CD4-positive, alpha-beta T cell (primary cell): ENCODE data around the gene TUBGCP6. TPM values are rescaled to one million over a fixed set of nuclear protein-coding genes. Genes with fewer than 3 reads are reported as not detected.
A peak's percentile ranks its signal among the peaks of the same experiment; 100 is the strongest.
"Not testable (repeated sequence)": the region's sequence is repeated elsewhere in the genome, so short reads cannot be mapped to it uniquely, and the experiment has no call there.

Experiments
- ATAC-seq: fragments of 200-7000 bp; cut with Tn5 transposase; one replicate; pipeline ENCODE4 v1.10.0; 2022; ENCODE audit warnings: mild to moderate bottlenecking; ENCODE audit not compliant: poor library complexity
- CTCF ChIA-PET: fragments of 350-600 bp; sonication (Branson Sonifier 250); formaldehyde crosslinking; loops from one replicate; lab custom pipeline; 2021; ENCODE audit warnings: antibody characterized with exemption, inconsistent platforms; lab: Charles Lee
- POLR2A ChIA-PET: fragments of 350-600 bp; sonication (Branson Sonifier 250); formaldehyde crosslinking; loops from one replicate; lab custom pipeline; 2021; ENCODE audit warnings: antibody characterized with exemption, inconsistent platforms; lab: Charles Lee
- DNase-seq, 14 experiments: peaks; one replicate each; pipeline ENCODE4 v3.0.0-alpha.2; 2013 to 2020; ENCODE audit warnings: mixed read lengths in 2 of 14
- H3K27ac ChIP-seq, 2 donors: one replicate each; pipeline versions ENCODE4 v1.5.1 to v1.7.0; 2013; ENCODE audit warnings: low read length in 2 of 2, low read depth in 1 of 2, mild to moderate bottlenecking in 1 of 2
- H3K27me3 ChIP-seq, 2 experiments: 1 replicate in 1 of 2; 2 replicates in 1 of 2; pipeline versions ENCODE4 v1.6.1 to v1.7.0; 2013; ENCODE audit warnings: low read length in 2 of 2, control low read depth in 1 of 2, mild to moderate bottlenecking in 1 of 2, moderate library complexity in 1 of 2; ENCODE audit not compliant: insufficient read depth in 2 of 2, control insufficient read depth in 1 of 2
- H3K36me3 ChIP-seq: one replicate; pipeline ENCODE4 v1.6.1; 2013; ENCODE audit warnings: low read length, control low read depth; ENCODE audit not compliant: insufficient read depth
- H3K4me1 ChIP-seq: one replicate; pipeline ENCODE4 v1.6.1; 2013; ENCODE audit warnings: low read length, control low read depth; ENCODE audit not compliant: insufficient read depth
- H3K4me3 ChIP-seq: one replicate; pipeline ENCODE4 v1.5.1; 2013; ENCODE audit warnings: mild to moderate bottlenecking, low read length, moderate library complexity
- H3K9me3 ChIP-seq, 2 experiments: 1 replicate in 1 of 2; 2 replicates in 1 of 2; pipeline versions ENCODE4 v1.6.1 to v1.7.0; 2013; ENCODE audit warnings: low read length in 2 of 2, mild to moderate bottlenecking in 2 of 2, control low read depth in 1 of 2, moderate library complexity in 1 of 2; ENCODE audit not compliant: control insufficient read depth in 1 of 2, insufficient read depth in 1 of 2
- H3K27ac Mint-ChIP-seq: one replicate; pipeline ENCODE4 v1.8.0; 2020; ENCODE audit warnings: mixed read lengths
- H3K27me3 Mint-ChIP-seq: one replicate; pipeline ENCODE4 v1.8.0; 2021; ENCODE audit warnings: mixed read lengths
- H3K36me3 Mint-ChIP-seq: one replicate; pipeline ENCODE4 v1.8.0; 2021; ENCODE audit warnings: low read depth, mixed read lengths
- H3K4me1 Mint-ChIP-seq: one replicate; pipeline ENCODE4 v1.8.0; 2021; ENCODE audit warnings: low read depth, mixed read lengths
- H3K4me3 Mint-ChIP-seq: one replicate; pipeline ENCODE4 v1.8.0; 2020; ENCODE audit warnings: mild to moderate bottlenecking, mixed read lengths
- H3K9me3 Mint-ChIP-seq: one replicate; pipeline ENCODE4 v1.8.0; 2020; ENCODE audit warnings: mixed read lengths
- CTCF ChIP-seq: fragments of 200-600 bp; IDR thresholded peaks from one replicate; pipeline ENCODE4 v1.8.0; 2022; ENCODE audit warnings: antibody characterized with exemption, mild to moderate bottlenecking
- intact Hi-C, 2 experiments: fragments of 100-400 bp; cut with DNase I in 1 of 2; cut with micrococcal nuclease in 1 of 2; formaldehyde crosslinking; loops; one replicate each; pipeline versions ENCODE4 v1.15.1 to v1.9.0; 2023 to 2025; cut with DNase I, micrococcal nuclease
- total RNA-seq, 174 experiments: library from RNA in 2 of 174; stranded (reverse) in 2 of 174; gene quantifications; one replicate each; pipeline ENCODE4 v1.2.3 and lab custom pipeline; 2021 to 2026

Gene TUBGCP6
- total RNA-seq, 2 experiments from 2014 or later: 124 to 126 TPM

DNA sequence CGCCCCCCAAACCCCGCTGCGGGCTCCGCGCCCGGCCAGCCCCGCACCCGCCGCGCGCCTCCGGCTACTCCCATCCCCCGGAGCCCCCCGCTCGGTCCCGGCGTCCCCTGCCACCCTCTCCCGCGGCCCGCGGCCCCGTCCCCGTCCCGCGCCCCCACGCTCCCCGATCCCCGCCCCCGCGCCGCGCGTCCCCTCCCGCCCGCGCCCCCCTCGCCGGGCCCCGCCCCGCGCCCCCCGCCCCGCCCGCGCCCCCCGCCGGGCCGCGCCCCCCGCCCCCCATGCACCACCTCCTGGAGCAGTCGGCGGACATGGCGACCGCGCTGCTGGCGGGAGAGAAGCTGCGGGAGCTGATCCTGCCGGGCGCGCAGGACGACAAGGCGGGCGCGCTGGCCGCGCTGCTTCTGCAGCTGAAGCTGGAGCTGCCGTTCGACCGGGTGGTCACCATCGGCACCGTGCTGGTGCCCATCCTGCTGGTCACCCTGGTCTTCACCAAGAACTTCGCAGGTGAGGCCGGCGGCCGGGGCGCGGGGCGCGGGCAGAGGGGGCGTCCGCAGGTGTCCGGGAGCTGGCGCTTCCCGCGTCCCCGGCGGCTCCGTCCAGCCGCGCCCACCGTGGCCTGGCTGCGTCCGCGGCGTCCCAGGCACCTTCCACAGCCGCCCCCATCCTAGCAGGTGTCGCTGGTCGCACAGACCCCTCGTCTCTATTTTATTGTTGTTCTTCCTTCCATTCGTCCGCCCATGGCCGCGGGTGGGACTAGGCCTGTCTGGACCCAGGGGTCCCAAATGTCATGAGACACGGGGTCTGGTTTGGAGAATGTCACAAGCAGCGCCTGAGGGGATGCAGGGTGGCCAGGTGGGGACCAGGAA lies 74.1 kb downstream of the TUBGCP6 start, which contains the start of gene PANX2:
Gene PANX2, plus strand, starts transcription at position 279 of the 866 bp plus-strand sequence. Its CDS starts 0 bp downstream, at position 279.
- H3K4me1 ChIP-seq: peaks cover 12% of the 10 kb centered on the region
- CTCF ChIA-PET: no interaction called here
- ATAC-seq: no peak

DNA sequence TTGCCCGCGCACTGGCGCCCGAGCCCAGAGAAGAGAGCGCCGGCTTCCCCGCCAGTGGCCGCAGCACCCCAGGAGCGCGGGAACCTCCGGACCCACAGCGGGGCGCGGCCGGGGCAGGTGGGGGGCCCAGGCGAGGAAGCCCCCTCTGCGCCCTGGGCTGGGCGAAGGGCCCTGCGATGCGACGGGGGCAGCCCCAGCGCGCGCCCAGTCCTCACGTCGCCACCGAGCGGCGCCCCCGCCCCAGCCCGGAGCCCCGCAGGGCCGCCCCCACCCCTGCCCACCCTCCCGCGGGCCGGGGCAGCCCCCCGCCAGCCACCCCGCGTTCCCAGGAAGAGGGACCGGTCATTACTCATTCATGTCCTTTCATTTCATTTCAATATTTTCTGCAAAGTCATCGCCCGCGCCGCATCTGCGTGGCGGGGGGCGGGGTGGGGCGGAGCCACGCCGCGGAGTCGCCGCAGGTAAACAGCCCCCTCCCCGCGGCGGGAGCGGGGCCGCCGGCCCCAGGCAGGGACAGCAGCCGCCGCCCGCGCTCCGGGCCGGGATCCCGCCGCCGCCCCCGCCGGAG lies 75.0 kb downstream of the TUBGCP6 start:
- Mint-ChIP-seq H3K4me3 (no peak overlapping the region), H3K36me3 (no peaks in the 10 kb centered on the region), H3K4me1 (peaks cover 10% of the 10 kb centered on the region), H3K27ac (no peak overlapping the region), H3K9me3 (no peaks in the 10 kb centered on the region), H3K27me3 (peaks cover 45% of the 10 kb centered on the region)
- Histone ChIP-seq H3K9me3 (peaks cover 0 to 24% of the 10 kb centered on the region in 2 experiments), H3K27me3 (peaks cover 29 to 39% of the 10 kb centered on the region in 2 experiments), H3K36me3 (no peaks in the 10 kb centered on the region), H3K4me3 (no peak overlapping the region), H3K4me1 (peaks cover 12% of the 10 kb centered on the region), H3K27ac (no peak overlapping the region)
- CTCF ChIA-PET: no interaction called here
- ATAC-seq: peak; percentile 68
- POLR2A ChIA-PET: no interaction called here
- intact Hi-C loops: loop anchor here in 1 of 2 experiments (5.0 kb wide), 1 partner anchor 37 kb away; no protein-coding TSS in a partner anchor
- peak in 5 of 14 experiments; percentile 30 to 55 (median 43) for DNase-seq
- no peak for TF ChIP-seq CTCF

More for the DNA sequence above, 74.1 kb downstream of the TUBGCP6 start, which contains the start of gene PANX2:
- Histone ChIP-seq H3K27ac (no peak within 1 kb of the TSS), H3K36me3 (no peaks in the 10 kb centered on the region), H3K9me3 (peaks cover 0 to 22% of the 10 kb centered on the region in 2 experiments), H3K4me3 (no peak within 1 kb of the TSS), H3K27me3 (peaks cover 29 to 39% of the 10 kb centered on the region in 2 experiments)
- intact Hi-C loops: loop anchor here in 1 of 2 experiments (5.0 kb wide), 1 partner anchor 37 kb away; no protein-coding TSS in a partner anchor
- H3K27ac Mint-ChIP-seq: no peak within 1 kb of the TSS
- peak within 1 kb of the TSS; percentile 70 for H3K4me3 Mint-ChIP-seq
- peaks cover 40% of the 10 kb centered on the region for H3K27me3 Mint-ChIP-seq
- peak in 1 of 14 experiments; percentile 25 for DNase-seq
- H3K9me3 Mint-ChIP-seq: no peaks in the 10 kb centered on the region
- H3K36me3 Mint-ChIP-seq: no peaks in the 10 kb centered on the region
- POLR2A ChIA-PET: interaction anchor here (1.4 kb wide), 1 partner anchor 19 kb away, joined by 3 read pairs; no protein-coding TSS in a partner anchor
- peaks cover 10% of the 10 kb centered on the region for H3K4me1 Mint-ChIP-seq
- no peak for TF ChIP-seq CTCF

DNA sequence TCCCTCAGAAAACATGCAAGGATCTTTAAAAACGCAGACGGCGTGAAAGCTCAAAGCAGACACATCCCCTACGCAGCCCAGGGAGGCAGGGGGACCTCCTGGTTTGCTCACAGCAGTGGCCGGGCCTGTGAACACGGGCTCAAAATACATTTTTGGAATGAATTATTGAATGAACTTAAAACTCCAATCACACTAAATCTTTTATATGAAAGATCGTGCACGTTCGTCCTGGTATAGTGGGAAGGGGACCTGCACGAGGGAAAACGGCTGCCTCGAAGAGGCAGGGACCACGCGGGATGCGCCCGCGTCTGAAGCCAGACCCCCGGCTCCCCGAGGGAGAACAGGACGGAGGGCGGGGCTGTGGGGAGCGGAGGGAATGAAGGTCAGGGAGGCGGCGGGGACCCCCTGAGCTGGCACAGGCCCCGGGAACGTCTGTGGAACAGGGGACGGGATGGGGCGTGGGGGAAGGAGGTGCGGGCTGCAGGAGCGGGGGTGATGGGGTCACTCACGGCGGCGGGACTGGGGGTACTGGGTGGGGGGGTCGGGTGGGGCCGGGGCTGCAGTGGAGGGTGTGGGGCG lies 75.6 kb downstream of the TUBGCP6 start:
- ATAC-seq (no peak), DNase-seq (peak in 1 of 14 experiments; percentile 31)
- peaks cover 48% of the 10 kb centered on the region for H3K27me3 Mint-ChIP-seq
- Histone ChIP-seq H3K4me1 (peaks cover 12% of the 10 kb centered on the region), H3K9me3 (peaks cover 0 to 24% of the 10 kb centered on the region in 2 experiments), H3K27me3 (peaks cover 29 to 39% of the 10 kb centered on the region in 2 experiments), H3K27ac (no peak overlapping the region), H3K4me3 (no peak overlapping the region), H3K36me3 (no peaks in the 10 kb centered on the region)
- CTCF ChIA-PET: no interaction called here
- no peak overlapping the region for H3K27ac Mint-ChIP-seq
- no peaks in the 10 kb centered on the region for H3K9me3 Mint-ChIP-seq
- POLR2A ChIA-PET: no interaction called here
- H3K4me3 Mint-ChIP-seq: peak overlapping the region; percentile 85
- peaks cover 10% of the 10 kb centered on the region for H3K4me1 Mint-ChIP-seq
- TF ChIP-seq CTCF: no peak
- intact Hi-C loops: no loop called here
- no peaks in the 10 kb centered on the region for H3K36me3 Mint-ChIP-seq

DNA sequence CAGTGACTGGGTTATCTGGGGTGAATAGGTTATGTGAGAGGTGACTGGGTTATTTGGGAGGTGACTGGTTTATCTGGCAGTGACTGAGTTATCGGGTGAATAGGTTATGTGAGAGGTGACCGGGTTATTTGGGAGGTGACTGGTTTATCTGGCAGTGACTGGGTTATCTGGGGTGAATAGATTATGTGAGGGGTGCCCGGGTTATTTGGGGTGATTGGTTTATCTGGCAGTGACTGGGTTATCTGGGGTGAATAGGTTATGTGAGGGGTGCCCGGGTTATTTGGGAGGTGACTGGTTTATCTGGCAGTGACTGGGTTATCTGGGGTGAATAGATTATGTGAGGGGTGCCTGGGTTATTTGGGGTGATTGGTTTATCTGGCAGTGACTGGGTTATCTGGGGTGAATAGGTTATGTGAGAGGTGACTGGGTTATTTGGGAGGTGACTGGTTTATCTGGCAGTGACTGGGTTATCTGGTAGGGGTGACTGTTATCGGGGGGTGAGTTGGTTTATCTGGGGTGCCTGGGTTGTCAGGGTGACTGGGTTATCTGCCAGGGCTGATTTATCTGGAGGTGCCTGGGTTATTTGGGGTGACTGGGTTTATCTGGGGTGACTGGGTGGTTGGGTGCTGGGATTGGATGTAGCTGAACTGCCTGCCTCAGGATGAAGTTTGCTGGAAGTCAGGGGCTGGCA lies 76.2 kb downstream of the TUBGCP6 start:
- Histone ChIP-seq H3K27me3 (peaks cover 26 to 36% of the 10 kb centered on the region in 2 experiments), H3K9me3 (peaks cover 0 to 24% of the 10 kb centered on the region in 2 experiments), H3K4me1 (peaks cover 12% of the 10 kb centered on the region)
- POLR2A ChIA-PET, H3K36me3 ChIP-seq, H3K9me3 Mint-ChIP-seq, ATAC-seq, H3K36me3 Mint-ChIP-seq, H3K27ac Mint-ChIP-seq, DNase-seq, CTCF ChIA-PET, H3K4me3 ChIP-seq, intact Hi-C loops, H3K27ac ChIP-seq, H3K4me1 Mint-ChIP-seq: not testable (repeated sequence)
- H3K4me3 Mint-ChIP-seq: peak overlapping the region; percentile 85
- H3K27me3 Mint-ChIP-seq: peaks cover 51% of the 10 kb centered on the region
